SK-N-SH (cell line): ENCODE measurements around the gene PROM2.

Source experiments
- CHD2 ChIP-seq: fragments of 150-350 bp; IDR thresholded peaks from 2 replicates; pipeline ENCODE4 v1.6.1; 2018; ENCODE audit warnings: low read length; ENCODE audit not compliant: partially characterized antibody
- EZH2phosphoT487 ChIP-seq: fragments of 200-600 bp; sonication (generic); IDR thresholded peaks from 2 replicates; pipeline ENCODE4 v1.6.1; 2017; ENCODE audit warnings: low read depth, mixed run types, mild to moderate bottlenecking, antibody characterized with exemption, moderate library complexity, borderline replicate concordance
- FOXJ3 ChIP-seq: sonication (generic); formaldehyde crosslinking; IDR thresholded peaks from 2 replicates; pipeline ENCODE4 v1.5.1; 2020; ENCODE audit warnings: mild to moderate bottlenecking, missing genetic modification reagents
- RAD21 ChIP-seq: IDR thresholded peaks from 2 replicates; pipeline ENCODE4 v1.6.1; 2012; ENCODE audit warnings: mild to moderate bottlenecking, low read length
- TAF1 ChIP-seq: IDR thresholded peaks from 2 replicates; pipeline ENCODE4 v1.6.1; 2012; ENCODE audit warnings: low read depth, mild to moderate bottlenecking, low read length, moderate library complexity, borderline replicate concordance
- TF ChIP-seq, protein P1 (sequence below): IDR thresholded peaks from 2 replicates; pipeline ENCODE4; 2012
- TF ChIP-seq, protein P2 (sequence below): IDR thresholded peaks from 2 replicates; pipeline ENCODE4 v1.4.0; 2012; ENCODE audit warnings: low read depth
- TF ChIP-seq, protein P3 (sequence below): IDR thresholded peaks from 2 replicates; pipeline ENCODE4 v1.6.1; 2012; ENCODE audit warnings: mild to moderate bottlenecking, low read depth, low read length, moderate library complexity
- TF ChIP-seq, protein P4 (sequence below): fragments of 200-600 bp; sonication (generic); IDR thresholded peaks from 2 replicates; pipeline ENCODE4 v1.6.1; 2017; ENCODE audit warnings: antibody characterized with exemption, mild to moderate bottlenecking, moderate library complexity
- TF ChIP-seq, protein P5 (sequence below): fragments of 150-350 bp; IDR thresholded peaks from 2 replicates; pipeline ENCODE4 v1.6.1; 2016; ENCODE audit warnings: mild to moderate bottlenecking, low read depth, low read length

DNA sequence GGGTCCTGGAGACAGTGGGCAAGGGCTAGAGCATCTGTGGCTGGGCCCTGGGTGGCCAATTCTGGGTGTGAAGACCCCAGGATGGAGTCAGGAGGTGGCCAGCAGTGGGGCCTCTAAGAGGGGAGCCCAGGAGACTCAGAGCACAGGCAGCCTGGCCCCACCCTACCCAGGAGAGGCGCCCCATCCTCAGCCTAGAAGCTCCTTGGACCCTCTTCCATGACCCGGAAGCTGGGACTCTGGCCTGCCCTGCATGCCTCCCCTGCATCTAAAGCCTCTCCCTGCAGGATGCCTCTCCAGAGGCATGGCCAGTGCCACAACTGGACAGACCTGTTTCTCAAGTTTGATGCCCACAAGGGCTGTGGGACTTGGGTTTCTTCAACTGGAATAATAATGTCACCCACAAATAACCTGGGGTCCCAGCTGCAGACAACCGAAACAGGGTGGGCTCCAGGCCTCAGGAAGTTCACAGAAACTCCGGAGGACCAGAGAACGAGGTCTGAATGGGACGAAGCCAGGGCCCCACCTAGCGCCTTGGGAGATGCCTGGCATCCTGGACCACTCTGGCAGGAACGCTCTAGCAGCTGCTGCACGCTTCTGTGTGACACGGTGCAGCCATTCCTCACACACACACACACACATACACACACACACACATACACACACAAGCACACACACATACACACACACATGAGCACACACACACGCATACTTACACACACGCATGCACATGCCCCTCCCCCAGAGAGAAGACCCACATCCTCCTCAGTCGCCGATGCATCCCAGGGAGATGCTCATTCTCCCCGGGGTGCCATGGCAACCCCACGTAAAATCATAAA, 39.3 kb downstream of the PROM2 start:
- TF ChIP-seq EZH2phosphoT487: no peak
- TF ChIP-seq, protein P1, sequence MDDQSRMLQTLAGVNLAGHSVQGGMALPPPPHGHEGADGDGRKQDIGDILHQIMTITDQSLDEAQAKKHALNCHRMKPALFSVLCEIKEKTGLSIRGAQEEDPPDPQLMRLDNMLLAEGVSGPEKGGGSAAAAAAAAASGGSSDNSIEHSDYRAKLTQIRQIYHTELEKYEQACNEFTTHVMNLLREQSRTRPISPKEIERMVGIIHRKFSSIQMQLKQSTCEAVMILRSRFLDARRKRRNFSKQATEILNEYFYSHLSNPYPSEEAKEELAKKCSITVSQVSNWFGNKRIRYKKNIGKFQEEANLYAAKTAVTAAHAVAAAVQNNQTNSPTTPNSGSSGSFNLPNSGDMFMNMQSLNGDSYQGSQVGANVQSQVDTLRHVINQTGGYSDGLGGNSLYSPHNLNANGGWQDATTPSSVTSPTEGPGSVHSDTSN: no peak
- TF ChIP-seq, protein P2, sequence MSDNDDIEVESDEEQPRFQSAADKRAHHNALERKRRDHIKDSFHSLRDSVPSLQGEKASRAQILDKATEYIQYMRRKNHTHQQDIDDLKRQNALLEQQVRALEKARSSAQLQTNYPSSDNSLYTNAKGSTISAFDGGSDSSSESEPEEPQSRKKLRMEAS: no peak
- TF ChIP-seq, protein P3, sequence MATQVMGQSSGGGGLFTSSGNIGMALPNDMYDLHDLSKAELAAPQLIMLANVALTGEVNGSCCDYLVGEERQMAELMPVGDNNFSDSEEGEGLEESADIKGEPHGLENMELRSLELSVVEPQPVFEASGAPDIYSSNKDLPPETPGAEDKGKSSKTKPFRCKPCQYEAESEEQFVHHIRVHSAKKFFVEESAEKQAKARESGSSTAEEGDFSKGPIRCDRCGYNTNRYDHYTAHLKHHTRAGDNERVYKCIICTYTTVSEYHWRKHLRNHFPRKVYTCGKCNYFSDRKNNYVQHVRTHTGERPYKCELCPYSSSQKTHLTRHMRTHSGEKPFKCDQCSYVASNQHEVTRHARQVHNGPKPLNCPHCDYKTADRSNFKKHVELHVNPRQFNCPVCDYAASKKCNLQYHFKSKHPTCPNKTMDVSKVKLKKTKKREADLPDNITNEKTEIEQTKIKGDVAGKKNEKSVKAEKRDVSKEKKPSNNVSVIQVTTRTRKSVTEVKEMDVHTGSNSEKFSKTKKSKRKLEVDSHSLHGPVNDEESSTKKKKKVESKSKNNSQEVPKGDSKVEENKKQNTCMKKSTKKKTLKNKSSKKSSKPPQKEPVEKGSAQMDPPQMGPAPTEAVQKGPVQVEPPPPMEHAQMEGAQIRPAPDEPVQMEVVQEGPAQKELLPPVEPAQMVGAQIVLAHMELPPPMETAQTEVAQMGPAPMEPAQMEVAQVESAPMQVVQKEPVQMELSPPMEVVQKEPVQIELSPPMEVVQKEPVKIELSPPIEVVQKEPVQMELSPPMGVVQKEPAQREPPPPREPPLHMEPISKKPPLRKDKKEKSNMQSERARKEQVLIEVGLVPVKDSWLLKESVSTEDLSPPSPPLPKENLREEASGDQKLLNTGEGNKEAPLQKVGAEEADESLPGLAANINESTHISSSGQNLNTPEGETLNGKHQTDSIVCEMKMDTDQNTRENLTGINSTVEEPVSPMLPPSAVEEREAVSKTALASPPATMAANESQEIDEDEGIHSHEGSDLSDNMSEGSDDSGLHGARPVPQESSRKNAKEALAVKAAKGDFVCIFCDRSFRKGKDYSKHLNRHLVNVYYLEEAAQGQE: no peak
- TF ChIP-seq TAF1: no peak
- TF ChIP-seq RAD21: no peak
- no peak for TF ChIP-seq CHD2
- TF ChIP-seq, protein P4, sequence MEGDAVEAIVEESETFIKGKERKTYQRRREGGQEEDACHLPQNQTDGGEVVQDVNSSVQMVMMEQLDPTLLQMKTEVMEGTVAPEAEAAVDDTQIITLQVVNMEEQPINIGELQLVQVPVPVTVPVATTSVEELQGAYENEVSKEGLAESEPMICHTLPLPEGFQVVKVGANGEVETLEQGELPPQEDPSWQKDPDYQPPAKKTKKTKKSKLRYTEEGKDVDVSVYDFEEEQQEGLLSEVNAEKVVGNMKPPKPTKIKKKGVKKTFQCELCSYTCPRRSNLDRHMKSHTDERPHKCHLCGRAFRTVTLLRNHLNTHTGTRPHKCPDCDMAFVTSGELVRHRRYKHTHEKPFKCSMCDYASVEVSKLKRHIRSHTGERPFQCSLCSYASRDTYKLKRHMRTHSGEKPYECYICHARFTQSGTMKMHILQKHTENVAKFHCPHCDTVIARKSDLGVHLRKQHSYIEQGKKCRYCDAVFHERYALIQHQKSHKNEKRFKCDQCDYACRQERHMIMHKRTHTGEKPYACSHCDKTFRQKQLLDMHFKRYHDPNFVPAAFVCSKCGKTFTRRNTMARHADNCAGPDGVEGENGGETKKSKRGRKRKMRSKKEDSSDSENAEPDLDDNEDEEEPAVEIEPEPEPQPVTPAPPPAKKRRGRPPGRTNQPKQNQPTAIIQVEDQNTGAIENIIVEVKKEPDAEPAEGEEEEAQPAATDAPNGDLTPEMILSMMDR: no peak
- TF ChIP-seq FOXJ3: no peak
- TF ChIP-seq, protein P5, sequence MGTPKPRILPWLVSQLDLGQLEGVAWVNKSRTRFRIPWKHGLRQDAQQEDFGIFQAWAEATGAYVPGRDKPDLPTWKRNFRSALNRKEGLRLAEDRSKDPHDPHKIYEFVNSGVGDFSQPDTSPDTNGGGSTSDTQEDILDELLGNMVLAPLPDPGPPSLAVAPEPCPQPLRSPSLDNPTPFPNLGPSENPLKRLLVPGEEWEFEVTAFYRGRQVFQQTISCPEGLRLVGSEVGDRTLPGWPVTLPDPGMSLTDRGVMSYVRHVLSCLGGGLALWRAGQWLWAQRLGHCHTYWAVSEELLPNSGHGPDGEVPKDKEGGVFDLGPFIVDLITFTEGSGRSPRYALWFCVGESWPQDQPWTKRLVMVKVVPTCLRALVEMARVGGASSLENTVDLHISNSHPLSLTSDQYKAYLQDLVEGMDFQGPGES: no peak
